Measurements from ENCODE around the gene STPG2. TPM values are rescaled to one million over a fixed set of nuclear protein-coding genes. Genes with fewer than 3 reads are reported as not detected.

The STPG2 gene
- total RNA-seq, 2 donors from 2014 or later: not detected

DNA sequence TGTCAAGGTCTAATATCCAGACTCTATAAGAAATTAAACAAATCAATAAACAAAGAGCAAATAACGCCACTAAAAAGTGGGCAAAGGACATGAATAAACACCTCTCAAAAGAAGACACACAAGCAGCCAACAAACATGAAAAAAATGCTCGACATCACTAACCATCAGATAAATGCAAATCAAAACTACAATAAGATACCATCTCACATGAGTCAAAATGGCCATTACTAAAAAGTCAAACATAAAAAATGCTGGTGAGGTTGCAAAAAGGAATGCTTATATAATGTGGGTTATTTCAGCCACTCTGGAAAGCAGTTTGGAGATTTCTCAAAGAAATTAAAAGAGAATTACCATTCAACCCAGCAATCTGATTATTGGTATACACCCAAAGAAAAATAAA, 481.1 kb downstream of the STPG2 start:
- Histone ChIP-seq H3K4me3 (no peak overlapping the region), H3K9me3 (no peaks in the 10 kb centered on the region), H3K36me3 (no peaks in the 10 kb centered on the region), H3K27ac (no peak overlapping the region), H3K4me1 (ENCODE audit: control insufficient read depth in 1 of 2, low read depth in 2 of 2) (no peaks in the 10 kb centered on the region), H3K27me3 (replicated peaks; ENCODE audit: insufficient read depth) (no peaks in the 10 kb centered on the region)
- ATAC-seq (ENCODE audit: insufficient number of reproducible peaks, low FRiP score, low read depth): no peak
- no peak for TF ChIP-seq CTCF (IDR thresholded peaks at IDR 0.05)
- no peak for DNase-seq (ENCODE audit: low spot score)

- no peaks in the 10 kb centered on the region for H3K36me3 ChIP-seq
- no peak overlapping the region for H3K27ac ChIP-seq
- H3K4me1 ChIP-seq (ENCODE audit: control insufficient read depth in 1 of 2, low read depth in 2 of 2): no peaks in the 10 kb centered on the region
- H3K9me3 ChIP-seq: no peaks in the 10 kb centered on the region
- H3K27me3 ChIP-seq (replicated peaks; ENCODE audit: insufficient read depth): no peaks in the 10 kb centered on the region
- ATAC-seq (ENCODE audit: insufficient number of reproducible peaks, low FRiP score, low read depth) (no peak), DNase-seq (ENCODE audit: low spot score) (no peak)
- no peak overlapping the region for H3K4me3 ChIP-seq
- TF ChIP-seq CTCF (IDR thresholded peaks at IDR 0.05): no peak
Observed at GRCh38 chr4:97656044-97656720, 487.1 kb downstream of the STPG2 start.

DNA sequence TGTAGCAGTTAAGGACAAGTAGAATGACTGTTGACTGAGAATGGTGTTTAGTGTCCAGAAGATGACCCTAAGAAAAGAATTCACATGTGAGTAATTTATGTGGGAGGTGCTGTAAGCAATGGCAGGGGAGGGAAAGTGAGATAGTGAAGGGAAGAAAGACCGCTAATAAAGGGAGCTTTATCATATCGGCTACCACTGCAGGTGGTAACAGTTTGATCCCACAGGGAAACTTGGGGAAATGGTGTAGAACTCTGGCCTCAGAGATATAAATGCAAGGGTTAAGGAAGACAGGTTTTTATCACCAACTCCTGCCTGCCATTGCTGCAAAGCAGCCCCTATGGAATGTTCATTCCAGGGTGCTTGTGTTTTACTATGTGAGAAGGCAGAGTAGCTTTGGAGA, 489.6 kb downstream of the STPG2 start:
- ATAC-seq (ENCODE audit: insufficient number of reproducible peaks, low FRiP score, low read depth) (no peak), DNase-seq (ENCODE audit: low spot score) (no peak)
- Histone ChIP-seq H3K27ac (no peak overlapping the region), H3K4me1 (ENCODE audit: control insufficient read depth in 1 of 2, low read depth in 2 of 2) (no peaks in the 10 kb centered on the region), H3K4me3 (no peak overlapping the region), H3K9me3 (no peaks in the 10 kb centered on the region), H3K27me3 (replicated peaks; ENCODE audit: insufficient read depth) (no peaks in the 10 kb centered on the region), H3K36me3 (no peaks in the 10 kb centered on the region)
- no peak for TF ChIP-seq CTCF (IDR thresholded peaks at IDR 0.05)

DNA sequence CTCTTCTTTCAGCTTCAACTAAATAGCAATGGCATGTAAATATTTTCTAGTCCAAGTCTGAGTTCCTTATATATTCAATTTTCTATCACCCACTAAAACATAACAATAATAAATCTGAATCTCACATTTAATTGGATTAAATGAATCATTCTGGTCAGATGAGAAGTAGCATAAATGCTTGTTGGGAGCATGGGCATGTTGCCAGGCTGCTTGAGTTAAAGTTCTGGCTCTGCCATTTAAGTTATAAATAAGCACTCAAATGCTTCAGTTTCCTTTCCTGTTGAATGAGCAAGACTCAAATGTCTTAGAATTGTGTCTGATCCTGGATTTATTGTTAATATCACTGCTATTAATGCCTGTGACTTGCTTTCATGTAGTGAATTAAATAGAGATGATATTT, 496.3 kb downstream of the STPG2 start:
- Histone ChIP-seq H3K4me3 (no peak overlapping the region), H3K27ac (no peak overlapping the region), H3K36me3 (no peaks in the 10 kb centered on the region), H3K9me3 (no peaks in the 10 kb centered on the region), H3K4me1 (ENCODE audit: control insufficient read depth in 1 of 2, low read depth in 2 of 2) (no peaks in the 10 kb centered on the region), H3K27me3 (replicated peaks; ENCODE audit: insufficient read depth) (no peaks in the 10 kb centered on the region)
- TF ChIP-seq CTCF (IDR thresholded peaks at IDR 0.05): no peak
- no peak for DNase-seq (ENCODE audit: low spot score)
- ATAC-seq (ENCODE audit: insufficient number of reproducible peaks, low FRiP score, low read depth): no peak

DNA sequence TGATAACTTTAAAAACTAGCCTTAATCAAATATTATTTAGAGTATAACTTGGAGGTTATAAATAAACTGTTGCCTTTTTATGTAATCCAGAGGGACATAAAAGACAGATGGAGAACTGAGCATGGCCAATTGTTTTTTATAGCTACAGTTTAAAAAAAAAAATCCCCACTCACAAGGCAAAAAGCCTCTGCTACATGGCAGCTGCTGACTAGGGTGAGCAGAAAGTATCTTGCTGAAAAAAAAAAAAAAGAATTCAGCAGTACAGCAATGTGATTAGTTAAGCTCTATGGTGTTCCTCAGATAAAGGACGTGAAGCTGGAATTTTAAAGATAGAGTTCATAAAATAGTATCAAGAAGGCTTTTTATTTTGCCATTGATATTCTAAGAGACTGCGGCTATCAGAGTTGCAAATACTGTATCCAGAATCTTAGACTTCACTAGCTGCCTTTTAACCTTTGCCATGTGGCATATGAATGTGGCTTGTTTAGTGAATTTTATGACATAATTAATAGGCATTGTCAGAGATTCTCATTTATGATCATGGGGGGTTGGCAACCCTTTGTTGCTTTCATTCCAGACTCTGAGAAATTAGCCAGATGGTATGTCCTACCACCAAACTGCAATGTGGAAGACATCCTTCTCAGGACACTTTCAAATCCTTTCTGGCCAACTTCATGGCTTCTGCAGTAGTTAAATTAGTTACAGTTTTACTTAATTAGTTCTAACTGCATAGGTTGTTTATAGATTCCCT, 498.0 kb downstream of the STPG2 start:
- no peaks in the 10 kb centered on the region for H3K27me3 ChIP-seq (replicated peaks; ENCODE audit: insufficient read depth)
- ATAC-seq (ENCODE audit: insufficient number of reproducible peaks, low FRiP score, low read depth) (no peak), DNase-seq (ENCODE audit: low spot score) (no peak)
- no peaks in the 10 kb centered on the region for H3K9me3 ChIP-seq
- no peak overlapping the region for H3K27ac ChIP-seq
- TF ChIP-seq CTCF (IDR thresholded peaks at IDR 0.05): no peak
- H3K36me3 ChIP-seq: no peaks in the 10 kb centered on the region
- no peaks in the 10 kb centered on the region for H3K4me1 ChIP-seq (ENCODE audit: control insufficient read depth in 1 of 2, low read depth in 2 of 2)
- H3K4me3 ChIP-seq: no peak overlapping the region

Measured in thoracic aorta (tissue), 2 donors.